EL (cell line): Measurements from ENCODE around the gene TAS2R5.
"Not testable (repeated sequence)": the region's sequence is repeated elsewhere in the genome, so short reads cannot be mapped to it uniquely, and the experiment has no call there.

Source experiments
- DNase-seq: peaks from one replicate; pipeline ENCODE4 v3.0.0-alpha.2; 2016

Gene TAS2R5, protein sequence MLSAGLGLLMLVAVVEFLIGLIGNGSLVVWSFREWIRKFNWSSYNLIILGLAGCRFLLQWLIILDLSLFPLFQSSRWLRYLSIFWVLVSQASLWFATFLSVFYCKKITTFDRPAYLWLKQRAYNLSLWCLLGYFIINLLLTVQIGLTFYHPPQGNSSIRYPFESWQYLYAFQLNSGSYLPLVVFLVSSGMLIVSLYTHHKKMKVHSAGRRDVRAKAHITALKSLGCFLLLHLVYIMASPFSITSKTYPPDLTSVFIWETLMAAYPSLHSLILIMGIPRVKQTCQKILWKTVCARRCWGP

DNA sequence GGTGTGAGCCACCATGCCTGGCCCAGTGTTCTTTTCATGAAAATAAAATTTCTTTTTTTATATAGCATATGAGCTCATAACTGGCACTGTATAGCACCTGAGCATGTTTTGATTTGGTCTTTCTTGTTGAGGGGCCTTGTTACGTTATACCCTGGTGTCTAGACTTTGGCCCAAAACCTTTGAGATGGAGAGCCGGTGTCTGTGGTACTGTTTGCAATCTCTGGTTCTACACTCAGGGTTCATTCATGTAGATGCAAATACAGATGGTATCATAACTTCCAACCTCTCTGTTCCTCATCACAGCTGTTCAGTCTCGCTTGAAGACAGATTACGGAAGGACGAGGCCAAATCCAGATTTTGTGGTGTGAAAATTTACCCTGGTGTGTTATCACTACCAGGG, at the start of gene TAS2R5:
TSS of gene TAS2R5 (plus strand) at position 301 of the 400 bp plus-strand sequence. CDS start 145 bp downstream, outside the sequence.
- DNase-seq, result no peak

DNA sequence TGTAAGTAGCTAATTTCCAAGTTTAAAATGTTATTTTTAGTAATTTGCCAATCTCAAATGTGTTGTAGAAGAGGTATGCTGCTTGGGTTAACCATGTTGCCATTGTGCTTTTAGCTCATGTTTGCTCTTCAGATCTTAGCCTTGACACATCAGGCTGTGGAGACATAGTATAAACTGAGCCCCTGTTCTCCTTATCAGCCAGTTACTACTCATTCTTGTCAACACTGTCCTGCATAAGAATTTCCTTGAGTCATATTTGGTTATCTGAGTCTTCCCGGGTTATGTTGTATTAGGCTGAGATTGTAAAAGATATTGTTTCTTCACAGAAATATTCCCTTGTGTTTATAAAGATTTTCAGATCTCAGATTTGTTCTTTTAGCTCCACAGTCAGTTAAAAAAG, 47.8 kb upstream of the TAS2R5 start:
- DNase-seq, result no peak

DNA sequence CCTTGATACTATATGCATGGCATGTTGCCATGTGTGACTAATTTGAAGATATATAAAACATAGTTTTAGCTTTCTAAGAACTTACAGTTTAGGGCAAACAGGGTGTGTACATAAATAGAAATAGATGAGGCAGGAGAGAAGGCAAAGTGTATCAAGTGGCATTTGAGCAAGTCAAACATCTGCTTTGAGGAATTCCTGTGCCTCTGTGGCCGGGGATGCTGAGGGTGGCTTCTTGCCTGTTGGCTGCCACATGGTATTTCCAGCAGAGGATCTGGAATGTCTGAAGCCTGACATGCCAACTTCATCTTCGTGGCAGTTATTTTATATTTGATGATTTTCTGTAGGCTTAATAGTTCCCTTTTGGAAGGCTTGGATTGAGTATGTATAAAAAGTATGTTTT, 45.9 kb upstream of the TAS2R5 start:
- no peak for DNase-seq

DNA sequence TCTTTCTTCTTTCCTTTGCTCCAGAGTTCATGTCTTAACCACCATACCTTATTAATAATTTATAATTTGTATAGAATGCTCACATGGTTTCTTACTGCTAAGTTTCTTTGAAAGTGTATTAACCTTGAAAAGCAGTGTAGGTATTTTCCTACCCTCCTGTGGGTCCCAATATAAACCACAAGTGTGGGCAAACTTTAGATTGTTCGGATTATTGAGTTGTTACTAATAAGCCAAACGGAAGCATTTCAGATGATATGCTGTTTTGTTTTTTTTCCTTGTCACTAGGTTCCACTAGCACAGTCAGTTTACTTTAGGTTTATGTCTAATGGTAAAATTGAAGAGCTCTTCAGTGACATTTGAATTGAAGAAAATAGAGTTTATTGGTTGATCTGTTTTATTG, 41.6 kb upstream of the TAS2R5 start:
- DNase-seq, result peak; percentile 15

DNA sequence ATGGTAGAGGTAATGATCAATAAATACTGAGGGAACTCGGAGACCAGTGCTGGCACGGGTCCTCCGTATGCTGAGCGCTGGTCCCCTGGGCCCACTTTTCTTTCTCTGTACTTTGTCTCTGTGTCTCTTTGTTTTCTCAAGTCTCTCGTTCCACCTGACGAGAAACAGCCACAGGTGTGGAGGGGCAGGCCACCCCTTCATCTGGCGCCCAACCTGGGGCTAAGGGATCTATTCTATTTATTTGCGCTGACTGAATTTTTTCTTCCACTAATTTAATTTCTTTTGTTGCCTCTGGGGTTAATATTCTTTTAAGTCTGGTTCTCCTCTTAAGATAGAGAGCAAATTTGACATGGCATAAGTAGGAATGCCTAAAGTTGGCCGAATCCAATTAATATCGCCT, 38.1 kb upstream of the TAS2R5 start:
- DNase-seq, result peak; percentile 3

DNA sequence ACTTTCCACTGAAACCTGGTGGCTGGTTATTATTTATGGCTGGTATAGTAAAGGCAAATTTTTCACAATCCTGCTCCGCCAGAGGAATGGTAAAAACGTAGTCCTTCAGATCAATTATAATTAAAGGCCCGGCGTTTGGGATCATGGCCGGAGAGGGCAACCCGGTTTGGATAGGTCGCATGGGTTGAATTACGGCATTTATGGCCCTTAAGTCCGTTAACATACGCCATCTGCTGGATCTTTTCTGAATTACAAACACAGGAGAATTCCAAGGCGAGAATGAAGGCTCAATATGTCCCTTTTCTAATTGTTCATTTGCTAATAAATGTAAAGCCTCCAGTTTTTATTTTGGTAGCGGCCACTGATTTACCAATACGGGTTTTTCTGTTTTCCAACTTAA, 37.4 kb upstream of the TAS2R5 start:
- no peak for DNase-seq

DNA sequence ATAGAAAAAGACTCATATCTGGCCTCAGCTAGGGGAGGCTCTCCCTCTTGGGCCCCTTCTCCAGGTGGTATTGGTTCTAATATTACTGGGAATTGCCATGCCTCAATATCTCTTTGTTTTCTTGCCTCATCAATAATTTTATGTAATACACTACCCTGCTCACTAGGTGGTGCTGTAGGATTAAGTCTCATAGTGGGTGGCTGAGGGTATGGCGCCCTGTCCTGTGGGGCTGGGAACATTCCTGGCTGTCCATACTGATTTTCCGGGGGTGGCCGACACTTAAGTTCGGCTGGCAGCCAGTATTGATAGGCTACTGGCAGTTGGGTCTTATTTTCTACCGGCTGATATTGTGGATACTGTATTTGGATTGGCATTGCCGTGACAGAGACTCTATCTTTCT, 35.1 kb upstream of the TAS2R5 start:
- DNase-seq, result peak; percentile 32

DNA sequence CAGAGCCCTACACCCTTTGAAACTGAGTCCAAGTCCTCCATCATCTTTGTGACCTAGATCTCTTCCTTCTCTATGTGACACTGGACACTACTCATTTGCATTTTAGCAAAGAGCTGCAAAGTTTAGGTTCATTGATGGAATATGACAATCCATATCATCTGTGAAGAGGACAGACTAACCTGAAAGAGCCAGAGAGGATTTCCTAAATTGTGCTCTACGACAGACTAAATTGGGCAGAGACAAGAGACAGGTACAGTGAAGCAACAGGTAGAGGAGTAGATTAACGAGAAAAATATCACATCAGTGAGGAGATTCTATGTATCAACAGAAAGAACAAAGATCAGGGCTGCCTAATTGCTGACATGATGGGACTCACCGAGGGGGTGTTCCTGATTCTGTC, 26.2 kb upstream of the TAS2R5 start, which contains the start of gene TAS2R3:
TSS of gene TAS2R3 (plus strand) at position 301 of the 400 bp plus-strand sequence. CDS start at position 363, 62 bp downstream.
- no peak for DNase-seq

DNA sequence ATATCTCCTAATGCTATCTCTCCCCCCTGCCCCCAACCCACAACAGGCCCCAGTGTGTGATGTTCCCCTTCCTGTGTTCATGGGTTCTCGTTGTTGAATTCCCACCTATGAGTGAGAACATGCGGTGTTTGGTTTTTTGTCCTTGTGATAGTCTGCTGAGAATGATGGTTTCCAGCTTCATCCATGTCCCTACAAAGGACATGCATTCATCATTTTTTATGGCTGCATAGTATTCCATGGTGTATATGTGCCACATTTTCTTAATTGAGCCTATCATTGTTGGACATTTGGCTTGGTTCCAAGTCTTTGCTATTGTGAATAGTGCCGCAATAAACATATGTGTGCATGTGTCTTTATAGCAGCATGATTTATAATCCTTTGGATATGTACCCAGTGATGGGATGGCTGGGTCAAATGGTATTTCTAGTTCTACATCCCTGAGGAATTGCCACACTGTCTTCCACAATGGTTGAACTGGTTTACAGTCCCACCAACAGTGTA, 19.9 kb upstream of the TAS2R5 start:
- DNase-seq, result not testable (repeated sequence)

DNA sequence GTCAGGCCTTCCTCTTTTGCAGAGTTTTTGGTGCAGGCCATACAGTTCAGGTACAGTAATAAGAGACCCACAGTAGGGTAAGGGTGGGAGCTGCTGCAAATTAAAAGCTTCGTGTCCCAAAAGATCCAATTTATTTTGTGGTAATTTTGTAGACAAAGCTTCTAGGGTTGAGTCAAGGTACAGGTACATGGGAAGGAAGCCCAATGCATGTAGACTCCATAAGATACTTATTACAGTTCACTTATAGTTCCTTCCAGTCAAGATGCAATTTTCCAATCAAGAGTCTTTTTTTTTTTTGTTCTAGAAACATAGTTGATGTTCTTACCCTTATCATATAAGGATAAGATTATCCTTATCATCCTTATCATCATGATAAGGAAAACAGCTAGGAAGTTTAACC, 13.6 kb upstream of the TAS2R5 start, which contains the start of gene TAS2R4:
TSS of gene TAS2R4 (plus strand) at position 301 of the 400 bp plus-strand sequence. CDS start 1,815 bp downstream, outside the sequence.
- no peak for DNase-seq

DNA sequence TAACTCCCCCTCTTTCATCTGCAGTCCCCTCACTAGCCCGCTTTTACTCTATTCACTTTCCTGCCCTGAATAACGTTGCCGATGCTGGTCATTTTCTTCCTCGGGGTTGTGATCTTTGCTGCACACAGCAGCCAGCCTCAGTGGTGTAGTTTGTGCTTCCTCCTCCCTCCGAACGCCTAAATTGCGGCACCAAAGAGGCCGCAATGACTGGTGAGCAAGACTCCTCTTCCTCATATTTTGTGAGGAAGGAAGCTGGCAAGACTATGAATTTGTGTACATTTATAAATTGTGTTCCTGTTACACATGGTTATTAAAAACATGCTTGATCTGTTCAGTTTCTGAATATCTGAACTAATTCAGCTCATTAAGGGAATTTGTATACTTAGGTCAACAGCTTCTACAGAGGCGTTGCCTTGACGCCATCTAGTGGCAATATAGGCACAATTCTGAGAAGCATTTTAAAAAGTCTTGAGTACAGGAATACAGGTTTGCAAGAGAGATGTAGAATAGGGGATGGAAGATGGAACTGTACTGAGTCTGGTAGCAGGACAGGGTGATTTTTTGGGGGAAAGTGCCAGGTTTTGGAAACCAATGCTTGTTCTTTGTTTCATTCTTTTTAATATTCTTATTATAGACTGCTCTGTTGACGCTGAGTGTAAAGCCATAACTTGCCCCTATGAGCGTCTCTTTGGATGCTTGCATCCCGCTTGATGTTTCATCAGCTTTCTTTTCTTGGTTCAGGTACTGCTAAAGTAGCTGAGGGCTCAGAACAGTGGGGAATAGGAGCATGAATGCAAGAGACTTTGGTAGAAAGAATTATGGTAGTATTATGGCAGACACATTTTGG, 4.1 kb upstream of the TAS2R5 start:
- peak; percentile 44 for DNase-seq

DNA sequence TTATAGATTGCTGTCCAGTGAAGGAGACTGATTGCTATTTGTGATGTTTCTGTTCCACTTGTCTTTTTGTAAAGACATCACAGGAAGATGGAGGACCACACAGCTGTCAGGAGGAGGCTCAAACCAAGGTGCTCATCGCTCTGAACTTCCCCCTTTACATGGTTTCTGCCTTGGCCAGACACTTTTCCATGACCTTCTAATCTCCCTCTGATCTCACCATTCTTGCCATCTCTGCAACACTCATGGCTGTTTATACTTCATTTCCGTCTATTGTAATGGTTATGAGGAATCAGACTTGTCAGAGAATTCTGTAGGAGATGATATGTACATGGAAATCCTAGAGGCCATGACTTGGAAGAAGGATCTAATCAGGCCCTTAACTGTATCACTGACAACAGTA, 1.7 kb upstream of the TAS2R5 start:
- no peak for DNase-seq

DNA sequence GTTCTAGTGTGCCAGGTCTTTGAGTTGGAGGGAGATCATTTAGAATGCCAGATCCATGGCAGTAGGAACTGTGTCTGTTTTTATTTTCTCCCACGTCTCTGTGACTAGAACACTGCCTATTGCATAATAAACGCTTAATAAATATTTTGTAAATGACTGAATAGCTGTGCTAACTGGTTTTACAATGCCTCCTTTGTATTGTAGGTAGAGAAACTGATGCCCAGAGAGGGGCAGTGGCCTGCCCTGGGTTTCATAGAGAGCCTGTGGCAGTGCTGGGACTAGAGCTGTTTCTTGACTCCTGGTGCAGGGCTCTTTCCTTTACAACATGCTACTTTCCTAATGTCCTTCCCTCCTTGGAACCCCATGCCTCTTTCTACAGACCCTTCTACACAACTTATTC, 2.5 kb downstream of the TAS2R5 start:
- DNase-seq, result no peak

DNA sequence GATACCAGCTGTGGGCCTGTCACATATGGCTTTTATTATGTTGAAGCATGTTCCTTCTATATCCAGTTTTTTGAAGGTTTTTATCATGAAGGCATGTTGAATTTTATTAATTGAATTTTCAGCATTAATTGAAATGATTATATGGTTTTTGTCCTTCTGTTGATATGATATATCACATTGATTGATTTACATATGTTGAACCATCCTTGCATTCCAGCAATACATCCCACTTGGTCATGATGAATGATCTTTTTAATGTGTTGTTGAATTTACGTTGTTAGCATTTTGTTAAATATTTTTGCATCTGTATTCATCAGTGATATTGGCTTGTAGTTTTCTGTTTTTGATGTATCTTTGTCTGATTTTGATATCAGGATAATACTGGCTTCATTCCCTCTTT, 30.1 kb downstream of the TAS2R5 start:
- no peak for DNase-seq

DNA sequence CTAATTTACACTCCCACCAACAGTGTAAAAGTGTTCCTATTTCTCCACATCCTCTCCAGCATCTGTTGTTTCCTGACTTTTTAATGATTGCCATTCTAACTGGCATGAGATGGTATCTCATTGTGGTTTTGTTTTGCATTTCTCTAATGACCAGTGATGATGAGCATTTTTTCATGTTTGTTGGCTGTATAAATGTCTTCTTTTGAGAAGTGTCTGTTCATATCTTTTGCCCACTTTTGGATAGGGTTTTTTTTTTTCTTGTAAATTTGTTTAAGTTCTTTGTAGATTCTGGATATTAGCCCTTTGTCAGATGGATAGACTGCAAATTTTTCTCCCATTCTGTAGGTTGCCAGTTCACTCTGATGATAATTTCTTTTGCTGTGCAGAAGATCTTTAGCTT, 32.4 kb downstream of the TAS2R5 start:
- not testable (repeated sequence) for DNase-seq

DNA sequence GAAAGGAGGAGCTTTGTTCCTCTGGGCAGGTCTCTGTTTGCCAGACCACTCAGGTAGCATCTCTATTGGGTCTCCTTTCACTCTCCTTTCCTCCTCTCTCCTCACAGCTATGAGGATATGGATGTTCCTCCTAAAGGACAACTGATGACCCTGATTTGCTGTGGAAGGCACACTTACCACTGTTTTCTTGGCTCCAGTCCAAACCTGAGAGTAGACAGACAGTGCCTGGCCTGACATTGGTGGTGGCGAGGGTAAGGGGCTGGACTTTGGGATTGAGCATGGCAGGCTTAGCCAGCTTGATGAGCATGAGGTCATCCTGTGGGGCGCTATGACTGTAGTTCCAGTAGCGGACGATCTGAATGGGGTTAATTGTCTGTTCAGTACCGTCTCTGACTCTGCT, 47.7 kb downstream of the TAS2R5 start:
- DNase-seq, result no peak

DNA sequence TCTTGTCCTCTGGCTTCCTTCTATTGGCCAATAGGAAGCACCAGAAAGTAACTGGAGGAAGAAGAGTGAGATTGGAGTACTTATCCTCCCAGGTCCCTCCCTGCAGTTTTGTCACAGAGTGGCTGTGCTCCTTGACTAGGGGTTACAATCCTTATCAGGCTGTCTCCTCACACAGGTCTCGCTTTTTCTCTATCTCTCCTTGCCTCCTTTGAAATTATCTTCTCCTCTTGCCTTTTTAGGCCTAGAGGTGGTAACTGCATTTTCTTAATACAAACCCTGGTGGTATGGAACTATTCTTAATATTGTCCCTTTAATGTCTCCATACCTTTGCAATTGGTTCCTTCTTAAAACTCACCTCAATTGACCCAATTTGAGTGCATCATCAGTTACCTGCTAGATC, 48.6 kb downstream of the TAS2R5 start:
- DNase-seq, result no peak

DNA sequence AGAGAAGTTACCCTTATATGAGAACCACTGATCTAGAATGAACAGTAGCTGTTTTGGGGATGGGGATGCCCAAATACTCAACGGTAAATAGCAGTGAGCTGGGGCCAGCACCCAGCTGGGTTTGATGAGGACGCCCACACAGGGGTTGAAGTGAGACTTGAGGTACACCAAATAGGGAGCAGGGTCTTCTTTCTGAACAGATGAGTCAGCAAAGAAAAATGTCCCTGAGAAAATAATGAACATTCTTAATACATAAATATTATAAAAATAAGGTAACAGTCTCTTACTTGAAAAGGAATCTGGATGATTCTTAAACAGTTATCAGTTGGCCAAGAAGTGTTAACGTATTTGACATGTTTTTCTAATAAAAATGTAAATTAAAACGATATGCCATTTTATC, 49.2 kb downstream of the TAS2R5 start:
- DNase-seq, result no peak

DNA sequence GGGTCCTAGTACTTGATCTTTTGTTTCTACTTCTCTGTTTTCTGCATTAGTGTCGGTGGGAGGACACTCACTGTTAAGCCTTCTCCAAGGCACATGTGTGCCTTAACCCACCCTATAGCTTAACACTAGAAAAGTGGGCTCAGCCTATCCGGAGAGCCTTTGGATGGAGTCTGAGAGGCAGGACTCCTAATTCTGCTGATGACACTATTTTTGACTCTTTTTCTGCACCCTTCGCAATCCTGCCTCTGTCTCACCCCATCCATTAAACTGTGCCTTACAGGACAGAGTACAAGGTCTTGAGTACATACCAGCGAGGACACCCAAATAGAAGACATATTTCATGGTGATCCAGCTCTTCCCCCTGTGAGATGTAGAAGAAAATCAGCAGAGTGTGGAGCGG, 50.7 kb downstream of the TAS2R5 start:
- no peak for DNase-seq
